HepG2 (cell line): Measurements from ENCODE around the gene SPESP1.

Experiments
- EHMT2 ChIP-seq: fragments of 200-600 bp; sonication (generic); IDR thresholded peaks from 2 replicates; pipeline ENCODE4 v1.7.0; 2017; ENCODE audit warnings: antibody characterized with exemption, low read depth, low read length, borderline replicate concordance
- HOXA7 ChIP-seq: sonication (generic); formaldehyde crosslinking; IDR thresholded peaks from 2 replicates; pipeline ENCODE4 v1.8.1; 2022; ENCODE audit warnings: mild to moderate bottlenecking, missing genetic modification reagents, moderate library complexity
- KLF15 ChIP-seq: sonication (generic); formaldehyde crosslinking; IDR thresholded peaks from 2 replicates; pipeline ENCODE4 v1.8.1; 2023; ENCODE audit warnings: borderline replicate concordance, mild to moderate bottlenecking, inconsistent platforms, missing genetic modification reagents, mixed read lengths
- NFYB ChIP-seq: sonication (generic); formaldehyde crosslinking; IDR thresholded peaks from 2 replicates; pipeline ENCODE4 v1.4.0; 2020; ENCODE audit warnings: missing genetic modification reagents
- POLR2A ChIP-seq, 2 experiments: IDR thresholded peaks; 2 replicates each; pipeline ENCODE4 v1.6.1; 2011; ENCODE audit warnings: low read depth in 2 of 2, low read length in 2 of 2, mild to moderate bottlenecking in 1 of 2, moderate library complexity in 1 of 2; ENCODE audit not compliant: insufficient read depth in 1 of 2
- SMC3 ChIP-seq: IDR thresholded peaks from 2 replicates; pipeline ENCODE4 v1.6.1; 2011; ENCODE audit warnings: low read length, improper control_type of control experiment
- TAF1 ChIP-seq: sonication (generic); formaldehyde crosslinking; IDR thresholded peaks from 2 replicates; pipeline ENCODE4 v1.4.0; 2020; ENCODE audit warnings: missing genetic modification reagents
- TCF7L2 ChIP-seq: IDR thresholded peaks from 2 replicates; pipeline ENCODE4 v1.6.1; 2011; ENCODE audit warnings: mild to moderate bottlenecking, low read depth, low read length, moderate library complexity
- ZC3H4 ChIP-seq: sonication (generic); formaldehyde crosslinking; IDR thresholded peaks from 2 replicates; pipeline ENCODE4 v1.4.0; 2020; ENCODE audit warnings: missing genetic modification reagents, borderline replicate concordance
- ZNF274 ChIP-seq: sonication (generic); formaldehyde crosslinking; IDR thresholded peaks from 2 replicates; pipeline ENCODE4 v1.5.1; 2020; ENCODE audit warnings: mild to moderate bottlenecking, missing genetic modification reagents
- ZNF383 ChIP-seq: sonication (generic); formaldehyde crosslinking; IDR thresholded peaks from 2 replicates; pipeline ENCODE4 v1.4.0; 2020; ENCODE audit warnings: missing genetic modification reagents, mild to moderate bottlenecking, borderline replicate concordance
- TF ChIP-seq, protein P1 (sequence below): sonication (generic); formaldehyde crosslinking; IDR thresholded peaks from 2 replicates; pipeline ENCODE4 v1.5.0; 2020; ENCODE audit warnings: mild to moderate bottlenecking, missing genetic modification reagents, moderate library complexity
- TF ChIP-seq, protein P2 (sequence below): sonication (generic); formaldehyde crosslinking; IDR thresholded peaks from 2 replicates; pipeline ENCODE4 v1.5.0; 2020; ENCODE audit warnings: mild to moderate bottlenecking, missing genetic modification reagents, borderline replicate concordance
- TF ChIP-seq, protein P3 (sequence below), 2 experiments: sonication (generic) in 1 of 2; formaldehyde crosslinking in 1 of 2; IDR thresholded peaks; 2 replicates each; pipeline versions ENCODE4 v1.5.1 to v1.6.1; 2011 to 2020; ENCODE audit warnings: borderline replicate concordance in 1 of 2, low read depth in 1 of 2, low read length in 1 of 2, mild to moderate bottlenecking in 1 of 2, missing genetic modification reagents in 1 of 2, moderate library complexity in 1 of 2

DNA sequence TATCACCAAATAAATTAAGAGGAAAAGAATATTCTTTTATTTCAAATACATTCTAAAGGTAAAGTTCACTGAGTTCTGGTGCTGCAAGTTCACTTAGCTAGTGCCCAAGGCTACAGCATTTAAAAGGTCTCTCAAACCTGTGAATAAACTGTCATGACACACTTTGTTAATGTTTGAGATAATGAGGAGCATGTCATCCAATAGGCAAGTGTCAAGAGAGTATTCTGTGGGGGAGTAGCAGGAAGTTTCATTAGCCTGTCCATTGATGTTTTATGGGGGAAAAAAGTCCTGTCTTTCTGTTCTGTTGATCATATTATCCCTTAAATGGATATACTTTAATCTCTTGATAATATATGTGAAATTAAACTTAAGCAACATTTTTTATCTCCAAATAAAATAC is 4.0 kb downstream of the SPESP1 start:
- no peak for TF ChIP-seq POLR2A (IDR thresholded peaks at IDR 0.05; ENCODE audit: insufficient read depth in 1 of 2, low read depth in 2 of 2, low read length in 2 of 2)
- TF ChIP-seq, protein P1, sequence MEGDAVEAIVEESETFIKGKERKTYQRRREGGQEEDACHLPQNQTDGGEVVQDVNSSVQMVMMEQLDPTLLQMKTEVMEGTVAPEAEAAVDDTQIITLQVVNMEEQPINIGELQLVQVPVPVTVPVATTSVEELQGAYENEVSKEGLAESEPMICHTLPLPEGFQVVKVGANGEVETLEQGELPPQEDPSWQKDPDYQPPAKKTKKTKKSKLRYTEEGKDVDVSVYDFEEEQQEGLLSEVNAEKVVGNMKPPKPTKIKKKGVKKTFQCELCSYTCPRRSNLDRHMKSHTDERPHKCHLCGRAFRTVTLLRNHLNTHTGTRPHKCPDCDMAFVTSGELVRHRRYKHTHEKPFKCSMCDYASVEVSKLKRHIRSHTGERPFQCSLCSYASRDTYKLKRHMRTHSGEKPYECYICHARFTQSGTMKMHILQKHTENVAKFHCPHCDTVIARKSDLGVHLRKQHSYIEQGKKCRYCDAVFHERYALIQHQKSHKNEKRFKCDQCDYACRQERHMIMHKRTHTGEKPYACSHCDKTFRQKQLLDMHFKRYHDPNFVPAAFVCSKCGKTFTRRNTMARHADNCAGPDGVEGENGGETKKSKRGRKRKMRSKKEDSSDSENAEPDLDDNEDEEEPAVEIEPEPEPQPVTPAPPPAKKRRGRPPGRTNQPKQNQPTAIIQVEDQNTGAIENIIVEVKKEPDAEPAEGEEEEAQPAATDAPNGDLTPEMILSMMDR (CRISPR knock-in tag) = no peak
- TF ChIP-seq ZNF383 (CRISPR knock-in tag) = no peak
- TF ChIP-seq, protein P2, sequence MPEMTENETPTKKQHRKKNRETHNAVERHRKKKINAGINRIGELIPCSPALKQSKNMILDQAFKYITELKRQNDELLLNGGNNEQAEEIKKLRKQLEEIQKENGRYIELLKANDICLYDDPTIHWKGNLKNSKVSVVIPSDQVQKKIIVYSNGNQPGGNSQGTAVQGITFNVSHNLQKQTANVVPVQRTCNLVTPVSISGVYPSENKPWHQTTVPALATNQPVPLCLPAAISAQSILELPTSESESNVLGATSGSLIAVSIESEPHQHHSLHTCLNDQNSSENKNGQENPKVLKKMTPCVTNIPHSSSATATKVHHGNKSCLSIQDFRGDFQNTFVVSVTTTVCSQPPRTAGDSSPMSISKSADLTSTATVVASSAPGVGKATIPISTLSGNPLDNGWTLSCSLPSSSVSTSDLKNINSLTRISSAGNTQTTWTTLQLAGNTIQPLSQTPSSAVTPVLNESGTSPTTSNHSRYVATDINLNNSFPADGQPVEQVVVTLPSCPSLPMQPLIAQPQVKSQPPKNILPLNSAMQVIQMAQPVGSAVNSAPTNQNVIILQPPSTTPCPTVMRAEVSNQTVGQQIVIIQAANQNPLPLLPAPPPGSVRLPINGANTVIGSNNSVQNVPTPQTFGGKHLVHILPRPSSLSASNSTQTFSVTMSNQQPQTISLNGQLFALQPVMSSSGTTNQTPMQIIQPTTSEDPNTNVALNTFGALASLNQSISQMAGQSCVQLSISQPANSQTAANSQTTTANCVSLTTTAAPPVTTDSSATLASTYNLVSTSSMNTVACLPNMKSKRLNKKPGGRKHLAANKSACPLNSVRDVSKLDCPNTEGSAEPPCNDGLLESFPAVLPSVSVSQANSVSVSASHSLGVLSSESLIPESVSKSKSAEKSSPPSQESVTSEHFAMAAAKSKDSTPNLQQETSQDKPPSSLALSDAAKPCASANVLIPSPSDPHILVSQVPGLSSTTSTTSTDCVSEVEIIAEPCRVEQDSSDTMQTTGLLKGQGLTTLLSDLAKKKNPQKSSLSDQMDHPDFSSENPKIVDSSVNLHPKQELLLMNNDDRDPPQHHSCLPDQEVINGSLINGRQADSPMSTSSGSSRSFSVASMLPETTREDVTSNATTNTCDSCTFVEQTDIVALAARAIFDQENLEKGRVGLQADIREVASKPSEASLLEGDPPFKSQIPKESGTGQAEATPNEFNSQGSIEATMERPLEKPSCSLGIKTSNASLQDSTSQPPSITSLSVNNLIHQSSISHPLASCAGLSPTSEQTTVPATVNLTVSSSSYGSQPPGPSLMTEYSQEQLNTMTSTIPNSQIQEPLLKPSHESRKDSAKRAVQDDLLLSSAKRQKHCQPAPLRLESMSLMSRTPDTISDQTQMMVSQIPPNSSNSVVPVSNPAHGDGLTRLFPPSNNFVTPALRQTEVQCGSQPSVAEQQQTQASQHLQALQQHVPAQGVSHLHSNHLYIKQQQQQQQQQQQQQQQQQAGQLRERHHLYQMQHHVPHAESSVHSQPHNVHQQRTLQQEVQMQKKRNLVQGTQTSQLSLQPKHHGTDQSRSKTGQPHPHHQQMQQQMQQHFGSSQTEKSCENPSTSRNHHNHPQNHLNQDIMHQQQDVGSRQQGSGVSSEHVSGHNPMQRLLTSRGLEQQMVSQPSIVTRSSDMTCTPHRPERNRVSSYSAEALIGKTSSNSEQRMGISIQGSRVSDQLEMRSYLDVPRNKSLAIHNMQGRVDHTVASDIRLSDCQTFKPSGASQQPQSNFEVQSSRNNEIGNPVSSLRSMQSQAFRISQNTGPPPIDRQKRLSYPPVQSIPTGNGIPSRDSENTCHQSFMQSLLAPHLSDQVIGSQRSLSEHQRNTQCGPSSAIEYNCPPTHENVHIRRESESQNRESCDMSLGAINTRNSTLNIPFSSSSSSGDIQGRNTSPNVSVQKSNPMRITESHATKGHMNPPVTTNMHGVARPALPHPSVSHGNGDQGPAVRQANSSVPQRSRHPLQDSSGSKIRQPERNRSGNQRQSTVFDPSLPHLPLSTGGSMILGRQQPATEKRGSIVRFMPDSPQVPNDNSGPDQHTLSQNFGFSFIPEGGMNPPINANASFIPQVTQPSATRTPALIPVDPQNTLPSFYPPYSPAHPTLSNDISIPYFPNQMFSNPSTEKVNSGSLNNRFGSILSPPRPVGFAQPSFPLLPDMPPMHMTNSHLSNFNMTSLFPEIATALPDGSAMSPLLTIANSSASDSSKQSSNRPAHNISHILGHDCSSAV (CRISPR knock-in tag) = no peak
- no peak for TF ChIP-seq ZC3H4 (CRISPR knock-in tag)
- TF ChIP-seq TCF7L2 = no peak
- no peak for TF ChIP-seq SMC3
- TF ChIP-seq HOXA7 (CRISPR knock-in tag) = no peak
- no peak for TF ChIP-seq NFYB (CRISPR knock-in tag)
- no peak for TF ChIP-seq ZNF274 (CRISPR knock-in tag)
- TF ChIP-seq KLF15 (CRISPR knock-in tag) = no peak
- TF ChIP-seq EHMT2 = no peak
- no peak for TF ChIP-seq TAF1
- TF ChIP-seq, protein P3, sequence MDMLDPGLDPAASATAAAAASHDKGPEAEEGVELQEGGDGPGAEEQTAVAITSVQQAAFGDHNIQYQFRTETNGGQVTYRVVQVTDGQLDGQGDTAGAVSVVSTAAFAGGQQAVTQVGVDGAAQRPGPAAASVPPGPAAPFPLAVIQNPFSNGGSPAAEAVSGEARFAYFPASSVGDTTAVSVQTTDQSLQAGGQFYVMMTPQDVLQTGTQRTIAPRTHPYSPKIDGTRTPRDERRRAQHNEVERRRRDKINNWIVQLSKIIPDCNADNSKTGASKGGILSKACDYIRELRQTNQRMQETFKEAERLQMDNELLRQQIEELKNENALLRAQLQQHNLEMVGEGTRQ (IDR thresholded peaks at IDR 0.05; ENCODE audit: low read depth, low read length) = no peak
- TF ChIP-seq, protein P3 (CRISPR knock-in tag; IDR thresholded peaks at IDR 0.05; ENCODE audit: borderline replicate concordance) = no peak
